GM23338 (cell line): ENCODE results near the gene MKKS.

Source experiments
- EZH2 ChIP-seq: fragments of 200-600 bp; sonication (generic); IDR thresholded peaks from one replicate; pipeline ENCODE4 v1.8.0; 2017; ENCODE audit warnings: antibody characterized with exemption, mild to moderate bottlenecking, low read depth; ENCODE audit not compliant: unreplicated experiment
- EZH2phosphoT487 ChIP-seq: fragments of 200-600 bp; sonication (generic); IDR thresholded peaks from one replicate; pipeline ENCODE4 v1.8.1; 2018; ENCODE audit warnings: antibody characterized with exemption; ENCODE audit not compliant: unreplicated experiment
- POLR2AphosphoS5 ChIP-seq: IDR thresholded peaks from 2 replicates; pipeline ENCODE4 v1.6.1; 2016; ENCODE audit warnings: antibody characterized with exemption, low read depth
- ZNF114 ChIP-seq: fragments of 250-450 bp; sonication (Bioruptor Pico); IDR thresholded peaks from 2 replicates; pipeline ENCODE4 v1.5.0; 2020; ENCODE audit warnings: mild to moderate bottlenecking, moderate library complexity
- TF ChIP-seq, protein P1 (sequence below), 2 experiments: fragments of 200-600 bp in 1 of 2; sonication (generic) in 1 of 2; conservative IDR thresholded peaks; 2 replicates each; pipeline versions ENCODE4 v1.5.1 to v1.6.1; 2016 to 2017; ENCODE audit warnings: antibody characterized with exemption in 2 of 2, low read depth in 2 of 2, mild to moderate bottlenecking in 2 of 2, moderate library complexity in 1 of 2
- TF ChIP-seq, protein P2 (sequence below): IDR thresholded peaks from 2 replicates; pipeline ENCODE4 v1.6.1; 2016; ENCODE audit warnings: antibody characterized with exemption

DNA sequence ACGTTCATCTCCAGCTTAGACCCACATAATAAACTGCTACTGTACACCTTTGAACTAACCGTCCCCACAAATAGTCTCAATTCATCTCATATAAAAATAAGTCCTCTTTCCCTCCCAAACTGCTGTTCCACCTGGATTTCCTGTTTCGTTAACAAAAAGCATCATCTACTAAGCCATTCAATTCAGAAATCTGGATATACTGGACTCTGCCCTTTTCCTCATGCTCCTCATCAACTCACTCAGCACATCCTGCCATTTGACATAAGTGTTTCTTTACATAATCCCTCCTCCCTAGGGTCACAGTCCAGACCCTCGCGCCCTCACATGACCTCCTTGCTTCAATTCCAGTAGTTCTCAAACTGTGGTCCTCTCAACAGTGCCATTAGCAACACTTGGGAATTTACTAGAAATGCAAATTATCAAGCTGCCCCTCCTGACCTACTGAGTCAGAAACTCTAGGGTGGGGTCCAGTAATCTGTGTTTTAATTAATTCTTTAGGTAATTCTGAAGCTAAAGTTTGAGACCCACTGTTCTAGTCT is 4.5 kb downstream of the MKKS start:
- TF ChIP-seq, protein P1, sequence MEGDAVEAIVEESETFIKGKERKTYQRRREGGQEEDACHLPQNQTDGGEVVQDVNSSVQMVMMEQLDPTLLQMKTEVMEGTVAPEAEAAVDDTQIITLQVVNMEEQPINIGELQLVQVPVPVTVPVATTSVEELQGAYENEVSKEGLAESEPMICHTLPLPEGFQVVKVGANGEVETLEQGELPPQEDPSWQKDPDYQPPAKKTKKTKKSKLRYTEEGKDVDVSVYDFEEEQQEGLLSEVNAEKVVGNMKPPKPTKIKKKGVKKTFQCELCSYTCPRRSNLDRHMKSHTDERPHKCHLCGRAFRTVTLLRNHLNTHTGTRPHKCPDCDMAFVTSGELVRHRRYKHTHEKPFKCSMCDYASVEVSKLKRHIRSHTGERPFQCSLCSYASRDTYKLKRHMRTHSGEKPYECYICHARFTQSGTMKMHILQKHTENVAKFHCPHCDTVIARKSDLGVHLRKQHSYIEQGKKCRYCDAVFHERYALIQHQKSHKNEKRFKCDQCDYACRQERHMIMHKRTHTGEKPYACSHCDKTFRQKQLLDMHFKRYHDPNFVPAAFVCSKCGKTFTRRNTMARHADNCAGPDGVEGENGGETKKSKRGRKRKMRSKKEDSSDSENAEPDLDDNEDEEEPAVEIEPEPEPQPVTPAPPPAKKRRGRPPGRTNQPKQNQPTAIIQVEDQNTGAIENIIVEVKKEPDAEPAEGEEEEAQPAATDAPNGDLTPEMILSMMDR (conservative IDR thresholded peaks at IDR 0.05; ENCODE audit: low read depth in 2 of 2), result no peak
- TF ChIP-seq ZNF114 (CRISPR knock-in tag) (no peak), EZH2 (no peak), EZH2phosphoT487 (no peak), POLR2AphosphoS5 (no peak)
- TF ChIP-seq, protein P2, sequence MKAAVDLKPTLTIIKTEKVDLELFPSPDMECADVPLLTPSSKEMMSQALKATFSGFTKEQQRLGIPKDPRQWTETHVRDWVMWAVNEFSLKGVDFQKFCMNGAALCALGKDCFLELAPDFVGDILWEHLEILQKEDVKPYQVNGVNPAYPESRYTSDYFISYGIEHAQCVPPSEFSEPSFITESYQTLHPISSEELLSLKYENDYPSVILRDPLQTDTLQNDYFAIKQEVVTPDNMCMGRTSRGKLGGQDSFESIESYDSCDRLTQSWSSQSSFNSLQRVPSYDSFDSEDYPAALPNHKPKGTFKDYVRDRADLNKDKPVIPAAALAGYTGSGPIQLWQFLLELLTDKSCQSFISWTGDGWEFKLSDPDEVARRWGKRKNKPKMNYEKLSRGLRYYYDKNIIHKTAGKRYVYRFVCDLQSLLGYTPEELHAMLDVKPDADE, result no peak
